LHCN-M2 (cell line): ENCODE measurements around the gene TRIML2. TPM values are rescaled to one million over a fixed set of nuclear protein-coding genes. Genes with fewer than 3 reads are reported as not detected.
"Not testable (repeated sequence)": the region's sequence is repeated elsewhere in the genome, so short reads cannot be mapped to it uniquely, and the experiment has no call there.

Experiments
- DNase-seq: peaks from one replicate; pipeline ENCODE4 v3.0.0-alpha.2; 2012; ENCODE audit warnings: low read depth
- total RNA-seq: library from RNA; depleted of rRNA; stranded (reverse); fragments of >200 nt; gene quantifications from 2 replicates; pipeline ENCODE4 v1.2.3, GENCODE V29; 2014; rRNA removed

Gene TRIML2
- total RNA-seq, 1 experiment from 2014 or later = not detected

DNA sequence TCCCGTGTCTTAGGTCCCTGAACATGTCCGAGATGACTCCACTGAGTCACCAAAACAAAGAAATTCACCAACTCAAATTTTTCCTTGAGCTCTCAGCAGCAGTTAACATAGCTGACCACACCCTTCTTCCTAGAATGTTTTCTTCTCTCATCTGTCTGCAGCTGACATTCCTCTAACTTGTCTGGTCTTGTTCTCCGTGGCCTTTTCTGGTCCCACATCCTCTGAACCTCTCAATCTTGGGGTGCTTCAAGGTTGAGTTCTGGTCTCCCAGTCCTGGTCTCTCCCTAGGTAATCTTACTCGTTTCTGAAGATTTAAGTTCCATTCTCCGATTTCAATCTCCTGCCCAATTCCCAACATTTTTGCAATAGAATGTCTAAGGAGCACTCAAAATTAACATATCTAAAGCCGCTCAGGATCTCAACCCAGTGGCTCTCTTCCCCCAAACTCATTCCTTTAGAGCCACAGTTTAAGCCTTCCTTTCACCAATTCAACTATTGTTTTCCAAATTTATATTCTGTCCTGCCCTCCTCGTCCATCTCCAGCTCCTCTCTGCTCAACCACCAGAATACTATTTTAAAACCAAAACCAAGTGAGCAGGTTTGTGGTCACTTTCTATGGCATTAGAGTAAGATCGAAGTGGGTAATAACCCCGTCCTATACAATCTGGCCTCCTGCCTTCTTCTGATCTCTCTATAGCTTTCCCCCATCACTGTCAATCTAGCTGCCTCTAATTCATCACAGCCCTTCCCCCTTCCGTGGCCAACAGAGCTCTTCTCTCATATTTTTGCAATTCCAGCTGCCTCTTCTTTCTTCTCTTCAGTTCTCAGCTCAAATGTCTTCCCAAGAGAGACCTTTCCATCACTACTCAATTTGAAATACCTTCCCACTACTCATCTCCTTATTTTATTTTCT, 1.2 kb downstream of the TRIML2 start:
- peak; percentile 6 for DNase-seq

GRCh38 chr4:188106454-188106853, 2.9 kb downstream of the TRIML2 start:
- DNase-seq = no peak

DNA sequence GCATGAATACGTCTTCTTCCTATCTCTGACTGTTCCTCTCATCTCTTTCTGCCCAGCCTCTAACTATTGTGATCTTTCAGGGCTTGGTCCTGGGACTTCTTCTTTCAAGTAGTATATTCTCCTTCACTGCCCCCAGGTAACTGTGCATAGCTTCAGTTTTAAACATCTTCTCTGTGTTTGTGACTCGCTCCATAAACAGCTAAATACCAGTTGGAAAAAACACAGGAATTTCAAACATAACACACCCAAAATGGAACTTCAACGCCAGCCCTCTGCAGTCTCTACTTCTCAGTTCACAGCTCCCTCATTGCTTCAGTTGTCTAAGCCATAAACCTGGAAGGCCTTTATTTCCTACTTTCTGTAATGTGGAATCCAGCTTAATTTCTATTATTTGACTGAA, 16.6 kb downstream of the TRIML2 start:
- DNase-seq = no peak

GRCh38 chr4:188086858-188087257, 22.5 kb downstream of the TRIML2 start:
- DNase-seq = no peak

- no peak for DNase-seq
These were observed 26.6 kb downstream of the TRIML2 start for GRCh38 chr4:188082796-188083195.

DNA sequence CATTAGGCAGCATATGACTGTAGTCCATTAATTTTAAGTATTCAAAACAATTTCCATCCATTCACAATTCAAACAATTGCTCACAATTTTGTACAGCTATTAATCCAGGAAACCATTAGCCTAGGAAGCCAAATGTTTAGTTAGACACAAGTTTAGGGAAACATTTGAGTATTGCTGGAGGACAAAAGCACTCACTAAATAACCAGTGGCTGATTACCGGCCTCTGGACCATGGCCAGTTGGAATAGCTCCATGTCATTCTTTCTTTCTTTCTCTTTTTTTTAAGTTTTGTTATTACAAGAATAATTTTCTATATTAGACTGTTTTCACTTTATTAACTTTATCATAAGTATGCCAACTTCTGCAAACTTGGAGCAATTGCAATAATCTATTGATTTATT, 31.3 kb downstream of the TRIML2 start:
- no peak for DNase-seq

DNA sequence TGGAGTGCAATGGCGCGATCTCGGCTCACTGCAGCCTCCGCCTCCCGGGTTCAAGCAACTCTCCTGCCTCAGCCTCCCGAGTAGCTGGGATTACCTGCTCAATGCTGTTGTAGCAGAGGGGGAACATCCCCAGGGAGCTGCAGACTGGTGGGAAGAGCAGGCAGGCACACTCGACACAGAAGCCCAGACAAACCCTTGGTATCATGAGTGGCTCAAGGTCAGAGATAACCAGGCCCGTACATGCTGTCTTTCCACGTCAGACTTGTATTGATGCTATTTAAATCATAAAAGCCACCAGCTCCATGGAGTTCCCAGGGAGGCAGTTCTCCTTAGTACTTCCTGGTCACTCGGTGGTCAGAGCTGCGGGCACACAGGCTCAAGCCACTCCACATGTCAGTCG, 33.2 kb downstream of the TRIML2 start:
- no peak for DNase-seq

GRCh38 chr4:188061083-188061482, 48.3 kb downstream of the TRIML2 start:
- DNase-seq = no peak

- no peak for DNase-seq
These were observed 56.1 kb downstream of the TRIML2 start for GRCh38 chr4:188053302-188053701.

DNA sequence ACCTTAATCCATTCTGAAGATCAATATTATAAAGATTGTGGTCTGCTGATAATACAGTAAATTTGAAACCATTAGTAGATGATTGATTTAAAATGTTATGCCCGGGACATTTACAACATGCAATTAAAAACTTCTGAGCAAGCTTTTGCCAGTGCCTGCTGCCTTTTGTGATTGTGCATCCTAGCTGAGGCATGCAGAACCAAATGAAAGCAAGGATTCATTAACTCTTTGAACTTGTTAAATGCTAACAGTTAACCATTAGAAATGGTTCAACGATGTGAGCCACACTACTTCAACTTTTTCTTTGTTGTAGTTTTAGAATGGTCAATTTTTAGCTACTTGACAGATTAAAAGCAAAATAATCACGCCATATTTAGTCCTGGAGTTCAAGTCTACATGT, 62.7 kb downstream of the TRIML2 start:
- DNase-seq = no peak

DNA sequence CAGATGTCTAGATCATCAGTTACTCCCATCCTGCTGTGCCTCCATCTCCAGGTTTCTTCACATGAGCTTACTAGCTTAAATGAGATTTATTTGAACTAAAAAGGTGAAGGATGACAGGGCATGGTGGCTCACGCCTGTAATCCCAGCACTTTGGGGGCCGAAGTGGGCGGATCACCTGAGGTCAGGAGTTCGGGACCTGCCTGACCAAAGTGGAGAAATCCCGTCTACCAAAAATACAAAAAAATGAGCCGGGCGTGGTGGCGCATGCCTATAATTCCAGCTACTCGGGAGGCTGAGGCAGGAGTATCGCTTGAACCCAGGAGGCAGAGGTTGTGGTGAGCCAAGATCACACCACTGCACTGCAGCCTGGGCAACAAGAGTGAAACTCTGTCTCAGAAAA, 63.9 kb downstream of the TRIML2 start:
- DNase-seq = not testable (repeated sequence)

DNA sequence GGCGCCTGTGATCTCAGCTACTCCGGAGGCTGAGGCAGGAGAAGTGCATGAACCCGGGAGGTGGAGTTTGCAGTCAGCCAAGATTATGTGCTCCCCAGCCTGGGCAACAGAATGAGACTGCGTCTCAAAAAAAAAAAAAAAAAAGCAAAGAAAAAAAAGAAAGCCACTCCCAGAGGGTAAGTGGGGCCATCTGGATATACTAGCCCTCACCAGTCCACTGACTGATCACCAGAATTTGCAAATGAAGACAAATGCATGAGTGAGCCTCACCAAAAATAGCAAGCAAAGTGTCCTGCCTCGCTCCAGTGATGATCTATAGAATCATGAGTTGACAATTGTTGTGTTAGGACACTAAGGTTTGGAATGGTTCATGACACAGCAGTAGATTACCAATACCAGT, 66.2 kb downstream of the TRIML2 start:
- DNase-seq = no peak

DNA sequence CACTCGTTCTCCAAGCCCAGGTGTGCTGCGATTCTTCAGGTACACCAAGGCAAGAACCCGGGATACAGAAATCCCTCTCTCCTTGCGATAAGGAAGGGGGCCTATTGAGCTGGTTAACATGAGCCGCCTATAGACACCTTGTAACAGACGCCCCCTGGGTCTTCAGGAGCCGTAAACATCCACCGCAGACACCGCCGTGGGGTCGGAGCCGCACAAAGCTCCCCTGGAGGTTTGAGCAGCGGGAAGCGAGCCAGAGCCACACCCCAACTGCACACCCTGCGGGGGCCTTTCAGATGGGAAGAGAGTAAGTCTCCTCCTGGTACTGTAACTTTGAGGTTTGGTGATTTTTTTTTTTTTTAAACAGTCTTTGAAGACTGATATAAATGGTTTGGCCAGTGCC, 67.2 kb downstream of the TRIML2 start:
- DNase-seq = no peak

- no peak for DNase-seq
These were observed 67.7 kb downstream of the TRIML2 start for GRCh38 chr4:188041721-188042120.

Other genes starting within 250 kb of the TRIML2 start
- not detected in 2 replicates for gene ZFP42, start 113.8 kb downstream of the TRIML2 start, total RNA-seq
- gene TRIML1, start 29.8 kb upstream of the TRIML2 start, total RNA-seq = not detected in 2 replicates